ENCODE results near the gene INSC.

DNA sequence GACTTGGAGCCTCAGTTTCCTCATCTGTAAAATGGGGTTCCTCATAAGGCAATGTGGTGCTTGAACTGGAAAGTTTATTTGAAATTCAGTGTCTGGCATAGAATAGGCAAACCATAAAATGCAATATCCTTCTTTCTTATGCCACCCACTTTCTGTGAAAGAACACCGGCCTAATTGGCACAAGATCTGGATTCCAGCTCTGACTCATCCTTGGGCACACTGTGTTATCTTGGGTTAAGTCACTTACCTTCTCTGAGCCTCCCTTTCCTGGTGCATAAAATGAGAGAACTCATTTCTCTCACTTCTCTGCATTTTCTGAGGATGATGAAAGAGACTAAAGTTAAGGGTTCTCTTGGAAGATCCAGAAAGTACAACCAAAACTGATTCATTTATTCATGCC lies 5.1 kb downstream of the INSC start:
- TF ChIP-seq, protein P1, sequence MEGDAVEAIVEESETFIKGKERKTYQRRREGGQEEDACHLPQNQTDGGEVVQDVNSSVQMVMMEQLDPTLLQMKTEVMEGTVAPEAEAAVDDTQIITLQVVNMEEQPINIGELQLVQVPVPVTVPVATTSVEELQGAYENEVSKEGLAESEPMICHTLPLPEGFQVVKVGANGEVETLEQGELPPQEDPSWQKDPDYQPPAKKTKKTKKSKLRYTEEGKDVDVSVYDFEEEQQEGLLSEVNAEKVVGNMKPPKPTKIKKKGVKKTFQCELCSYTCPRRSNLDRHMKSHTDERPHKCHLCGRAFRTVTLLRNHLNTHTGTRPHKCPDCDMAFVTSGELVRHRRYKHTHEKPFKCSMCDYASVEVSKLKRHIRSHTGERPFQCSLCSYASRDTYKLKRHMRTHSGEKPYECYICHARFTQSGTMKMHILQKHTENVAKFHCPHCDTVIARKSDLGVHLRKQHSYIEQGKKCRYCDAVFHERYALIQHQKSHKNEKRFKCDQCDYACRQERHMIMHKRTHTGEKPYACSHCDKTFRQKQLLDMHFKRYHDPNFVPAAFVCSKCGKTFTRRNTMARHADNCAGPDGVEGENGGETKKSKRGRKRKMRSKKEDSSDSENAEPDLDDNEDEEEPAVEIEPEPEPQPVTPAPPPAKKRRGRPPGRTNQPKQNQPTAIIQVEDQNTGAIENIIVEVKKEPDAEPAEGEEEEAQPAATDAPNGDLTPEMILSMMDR (conservative IDR thresholded peaks at IDR 0.05) = no peak
- TF ChIP-seq EZH2 (IDR thresholded peaks at IDR 0.05; ENCODE audit: low read depth) = no peak
